ENCODE results near the gene SNX32. TPM values are rescaled to one million over a fixed set of nuclear protein-coding genes. Genes with fewer than 3 reads are reported as not detected.

SNX32 gene
- total and polyA plus RNA-seq, 9 of the 15 experiments (the other 6 are each of a cell fraction or from before 2014, with no cell fraction given): 0.03 TPM; not detected in 7

DNA sequence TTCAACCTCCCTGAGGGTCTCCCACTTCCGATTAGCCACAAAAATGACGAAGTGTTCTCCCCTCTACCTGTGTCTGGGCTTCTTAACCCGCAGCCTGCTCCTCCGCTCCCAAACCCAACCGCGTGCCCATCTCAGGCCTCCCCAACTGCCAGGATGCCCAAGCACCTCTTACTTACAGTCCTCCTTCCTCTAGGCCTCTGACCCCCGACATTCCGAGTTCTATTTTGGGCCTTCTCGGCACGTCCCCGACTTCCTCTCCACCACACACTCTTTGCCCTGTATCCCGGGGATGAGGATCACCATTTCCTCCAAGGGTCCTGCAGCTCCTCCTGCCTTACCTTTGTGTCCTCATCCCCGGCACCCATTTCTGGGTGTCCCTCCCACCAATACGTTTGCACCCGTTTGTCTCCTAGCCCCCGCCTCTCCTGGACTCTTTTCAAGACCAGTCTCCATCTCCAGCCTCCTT, 26.1 kb downstream of the SNX32 start (continued):
- TF ChIP-seq, protein P1, sequence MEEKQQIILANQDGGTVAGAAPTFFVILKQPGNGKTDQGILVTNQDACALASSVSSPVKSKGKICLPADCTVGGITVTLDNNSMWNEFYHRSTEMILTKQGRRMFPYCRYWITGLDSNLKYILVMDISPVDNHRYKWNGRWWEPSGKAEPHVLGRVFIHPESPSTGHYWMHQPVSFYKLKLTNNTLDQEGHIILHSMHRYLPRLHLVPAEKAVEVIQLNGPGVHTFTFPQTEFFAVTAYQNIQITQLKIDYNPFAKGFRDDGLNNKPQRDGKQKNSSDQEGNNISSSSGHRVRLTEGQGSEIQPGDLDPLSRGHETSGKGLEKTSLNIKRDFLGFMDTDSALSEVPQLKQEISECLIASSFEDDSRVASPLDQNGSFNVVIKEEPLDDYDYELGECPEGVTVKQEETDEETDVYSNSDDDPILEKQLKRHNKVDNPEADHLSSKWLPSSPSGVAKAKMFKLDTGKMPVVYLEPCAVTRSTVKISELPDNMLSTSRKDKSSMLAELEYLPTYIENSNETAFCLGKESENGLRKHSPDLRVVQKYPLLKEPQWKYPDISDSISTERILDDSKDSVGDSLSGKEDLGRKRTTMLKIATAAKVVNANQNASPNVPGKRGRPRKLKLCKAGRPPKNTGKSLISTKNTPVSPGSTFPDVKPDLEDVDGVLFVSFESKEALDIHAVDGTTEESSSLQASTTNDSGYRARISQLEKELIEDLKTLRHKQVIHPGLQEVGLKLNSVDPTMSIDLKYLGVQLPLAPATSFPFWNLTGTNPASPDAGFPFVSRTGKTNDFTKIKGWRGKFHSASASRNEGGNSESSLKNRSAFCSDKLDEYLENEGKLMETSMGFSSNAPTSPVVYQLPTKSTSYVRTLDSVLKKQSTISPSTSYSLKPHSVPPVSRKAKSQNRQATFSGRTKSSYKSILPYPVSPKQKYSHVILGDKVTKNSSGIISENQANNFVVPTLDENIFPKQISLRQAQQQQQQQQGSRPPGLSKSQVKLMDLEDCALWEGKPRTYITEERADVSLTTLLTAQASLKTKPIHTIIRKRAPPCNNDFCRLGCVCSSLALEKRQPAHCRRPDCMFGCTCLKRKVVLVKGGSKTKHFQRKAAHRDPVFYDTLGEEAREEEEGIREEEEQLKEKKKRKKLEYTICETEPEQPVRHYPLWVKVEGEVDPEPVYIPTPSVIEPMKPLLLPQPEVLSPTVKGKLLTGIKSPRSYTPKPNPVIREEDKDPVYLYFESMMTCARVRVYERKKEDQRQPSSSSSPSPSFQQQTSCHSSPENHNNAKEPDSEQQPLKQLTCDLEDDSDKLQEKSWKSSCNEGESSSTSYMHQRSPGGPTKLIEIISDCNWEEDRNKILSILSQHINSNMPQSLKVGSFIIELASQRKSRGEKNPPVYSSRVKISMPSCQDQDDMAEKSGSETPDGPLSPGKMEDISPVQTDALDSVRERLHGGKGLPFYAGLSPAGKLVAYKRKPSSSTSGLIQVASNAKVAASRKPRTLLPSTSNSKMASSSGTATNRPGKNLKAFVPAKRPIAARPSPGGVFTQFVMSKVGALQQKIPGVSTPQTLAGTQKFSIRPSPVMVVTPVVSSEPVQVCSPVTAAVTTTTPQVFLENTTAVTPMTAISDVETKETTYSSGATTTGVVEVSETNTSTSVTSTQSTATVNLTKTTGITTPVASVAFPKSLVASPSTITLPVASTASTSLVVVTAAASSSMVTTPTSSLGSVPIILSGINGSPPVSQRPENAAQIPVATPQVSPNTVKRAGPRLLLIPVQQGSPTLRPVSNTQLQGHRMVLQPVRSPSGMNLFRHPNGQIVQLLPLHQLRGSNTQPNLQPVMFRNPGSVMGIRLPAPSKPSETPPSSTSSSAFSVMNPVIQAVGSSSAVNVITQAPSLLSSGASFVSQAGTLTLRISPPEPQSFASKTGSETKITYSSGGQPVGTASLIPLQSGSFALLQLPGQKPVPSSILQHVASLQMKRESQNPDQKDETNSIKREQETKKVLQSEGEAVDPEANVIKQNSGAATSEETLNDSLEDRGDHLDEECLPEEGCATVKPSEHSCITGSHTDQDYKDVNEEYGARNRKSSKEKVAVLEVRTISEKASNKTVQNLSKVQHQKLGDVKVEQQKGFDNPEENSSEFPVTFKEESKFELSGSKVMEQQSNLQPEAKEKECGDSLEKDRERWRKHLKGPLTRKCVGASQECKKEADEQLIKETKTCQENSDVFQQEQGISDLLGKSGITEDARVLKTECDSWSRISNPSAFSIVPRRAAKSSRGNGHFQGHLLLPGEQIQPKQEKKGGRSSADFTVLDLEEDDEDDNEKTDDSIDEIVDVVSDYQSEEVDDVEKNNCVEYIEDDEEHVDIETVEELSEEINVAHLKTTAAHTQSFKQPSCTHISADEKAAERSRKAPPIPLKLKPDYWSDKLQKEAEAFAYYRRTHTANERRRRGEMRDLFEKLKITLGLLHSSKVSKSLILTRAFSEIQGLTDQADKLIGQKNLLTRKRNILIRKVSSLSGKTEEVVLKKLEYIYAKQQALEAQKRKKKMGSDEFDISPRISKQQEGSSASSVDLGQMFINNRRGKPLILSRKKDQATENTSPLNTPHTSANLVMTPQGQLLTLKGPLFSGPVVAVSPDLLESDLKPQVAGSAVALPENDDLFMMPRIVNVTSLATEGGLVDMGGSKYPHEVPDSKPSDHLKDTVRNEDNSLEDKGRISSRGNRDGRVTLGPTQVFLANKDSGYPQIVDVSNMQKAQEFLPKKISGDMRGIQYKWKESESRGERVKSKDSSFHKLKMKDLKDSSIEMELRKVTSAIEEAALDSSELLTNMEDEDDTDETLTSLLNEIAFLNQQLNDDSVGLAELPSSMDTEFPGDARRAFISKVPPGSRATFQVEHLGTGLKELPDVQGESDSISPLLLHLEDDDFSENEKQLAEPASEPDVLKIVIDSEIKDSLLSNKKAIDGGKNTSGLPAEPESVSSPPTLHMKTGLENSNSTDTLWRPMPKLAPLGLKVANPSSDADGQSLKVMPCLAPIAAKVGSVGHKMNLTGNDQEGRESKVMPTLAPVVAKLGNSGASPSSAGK (IDR thresholded peaks at IDR 0.05): peak; percentile 56; the same call in 1 of the 2 replicates
- 0 out of 2 replicates have a peak, but pooled peaks have one; percentile 33 for TF ChIP-seq ZSCAN29 (IDR thresholded peaks at IDR 0.05)
- TF ChIP-seq, protein P2, sequence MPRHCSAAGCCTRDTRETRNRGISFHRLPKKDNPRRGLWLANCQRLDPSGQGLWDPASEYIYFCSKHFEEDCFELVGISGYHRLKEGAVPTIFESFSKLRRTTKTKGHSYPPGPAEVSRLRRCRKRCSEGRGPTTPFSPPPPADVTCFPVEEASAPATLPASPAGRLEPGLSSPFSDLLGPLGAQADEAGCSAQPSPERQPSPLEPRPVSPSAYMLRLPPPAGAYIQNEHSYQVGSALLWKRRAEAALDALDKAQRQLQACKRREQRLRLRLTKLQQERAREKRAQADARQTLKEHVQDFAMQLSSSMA (CRISPR knock-in tag; IDR thresholded peaks at IDR 0.05): no peak
- 0 out of 2 replicates have a peak, but pooled peaks have one; percentile 18 for TF ChIP-seq ARID1B (IDR thresholded peaks at IDR 0.05)
- TF ChIP-seq HDAC1 (IDR thresholded peaks at IDR 0.05): 0 out of 4 replicates have a peak, but pooled peaks of 1 of the 2 experiments have one; percentile 40
- no peak for TF ChIP-seq DEAF1 (CRISPR knock-in tag; IDR thresholded peaks at IDR 0.05)
- no peak for TF ChIP-seq ZNF197 (CRISPR knock-in tag; IDR thresholded peaks at IDR 0.05; ENCODE audit: low read depth)
- peak; percentile 25; the same call in 1 of the 2 replicates for TF ChIP-seq SPI1 (IDR thresholded peaks at IDR 0.05; ENCODE audit: borderline replicate concordance, low read depth, low read length)
- no peak for TF ChIP-seq ZNF274 (IDR thresholded peaks at IDR 0.05; ENCODE audit: borderline replicate concordance, low read depth, low read length)
- TF ChIP-seq DNMT1 (IDR thresholded peaks at IDR 0.05): peak; percentile 94; the same call in 1 of the 2 replicates
- TF ChIP-seq ZNF175 (CRISPR knock-in tag; IDR thresholded peaks at IDR 0.05; ENCODE audit: low read depth): no peak
- no peak for TF ChIP-seq NRF1 (conservative IDR thresholded peaks at IDR 0.05 in 1 of 2, IDR thresholded peaks at IDR 0.05 in 1 of 2)
- TF ChIP-seq ZC3H8 (IDR thresholded peaks at IDR 0.05): peak; percentile 83; the same call in 1 of the 2 replicates
